ENCODE data around the gene OPN4.

Gene OPN4

GRCh38 chr10:86690231-86690630 is 35.9 kb downstream of the OPN4 start:
- no peak for DNase-seq (ENCODE audit: extremely low read depth, low read depth)
- no peak for TF ChIP-seq CTCF (IDR thresholded peaks at IDR 0.05; ENCODE audit: low read depth, low read length)

GRCh38 chr10:86690657-86691084 is 36.3 kb downstream of the OPN4 start:
- TF ChIP-seq CTCF (IDR thresholded peaks at IDR 0.05; ENCODE audit: low read depth, low read length), result no peak
- no peak for DNase-seq (ENCODE audit: extremely low read depth, low read depth)

- TF ChIP-seq CTCF (IDR thresholded peaks at IDR 0.05; ENCODE audit: low read depth, low read length), result no peak
- DNase-seq (ENCODE audit: extremely low read depth, low read depth), result no peak
Measured at GRCh38 chr10:86691333-86692022, 37.1 kb downstream of the OPN4 start.

- no peak for DNase-seq (ENCODE audit: extremely low read depth, low read depth)
Measured at GRCh38 chr10:86692023-86692514, 37.7 kb downstream of the OPN4 start.

GRCh38 chr10:86692664-86693063 is 38.3 kb downstream of the OPN4 start:
- TF ChIP-seq CTCF (IDR thresholded peaks at IDR 0.05; ENCODE audit: low read depth, low read length), result no peak
- no peak for DNase-seq (ENCODE audit: extremely low read depth, low read depth)

More at GRCh38 chr10:86692023-86692514, 37.7 kb downstream of the OPN4 start:
- TF ChIP-seq CTCF (IDR thresholded peaks at IDR 0.05; ENCODE audit: low read depth, low read length), result no peak

- TF ChIP-seq CTCF (IDR thresholded peaks at IDR 0.05; ENCODE audit: low read depth, low read length), result no peak
- DNase-seq (ENCODE audit: extremely low read depth, low read depth), result no peak
Measured at GRCh38 chr10:86693275-86693674, 38.9 kb downstream of the OPN4 start.

GRCh38 chr10:86693721-86694369 is 39.5 kb downstream of the OPN4 start:
- peak; percentile 48 for DNase-seq (ENCODE audit: extremely low read depth, low read depth)
- peak; percentile 86 for TF ChIP-seq CTCF (IDR thresholded peaks at IDR 0.05; ENCODE audit: low read depth, low read length)

Data from AG09319 (cell line).